Stimulated activated CD8-positive, alpha-beta memory T cell treated with anti-CD3 and anti-CD28 coated beads, Interleukin-4, amount 100 ng/mL, for 48 hours (primary cell): Measurements from ENCODE around the gene RHOB.
"Not testable (repeated sequence)": the region's sequence is repeated elsewhere in the genome, so short reads cannot be mapped to it uniquely, and the experiment has no call there.

ENCODE experiments used
- DNase-seq: peaks from one replicate; pipeline ENCODE4 v3.0.0-alpha.2; 2020

Gene RHOB

GRCh38 chr2:20456116-20456571 is 9.3 kb downstream of the RHOB start:
- no peak for DNase-seq

GRCh38 chr2:20456636-20457426 is 10.0 kb downstream of the RHOB start:
- peak; percentile 45 for DNase-seq

GRCh38 chr2:20457661-20458630 is 11.1 kb downstream of the RHOB start:
- no peak for DNase-seq

- DNase-seq: not testable (repeated sequence)
These were observed 12.0 kb downstream of the RHOB start for GRCh38 chr2:20458737-20459484.

GRCh38 chr2:20465716-20466394 is 19.0 kb downstream of the RHOB start:
- DNase-seq: peak; percentile 5

GRCh38 chr2:20467789-20468548 is 21.1 kb downstream of the RHOB start:
- no peak for DNase-seq

- DNase-seq: no peak
These were observed 22.0 kb downstream of the RHOB start for GRCh38 chr2:20468549-20469500.

- no peak for DNase-seq
These were observed 22.7 kb downstream of the RHOB start for GRCh38 chr2:20469595-20469994.

- no peak for DNase-seq
These were observed 23.3 kb downstream of the RHOB start for GRCh38 chr2:20470211-20470610.

- DNase-seq: no peak
These were observed 24.3 kb downstream of the RHOB start for GRCh38 chr2:20471148-20471547.

- DNase-seq: no peak
These were observed 25.2 kb downstream of the RHOB start for GRCh38 chr2:20471902-20472559.

GRCh38 chr2:20472569-20472968 is 25.7 kb downstream of the RHOB start:
- DNase-seq: no peak

- no peak for DNase-seq
These were observed 26.3 kb downstream of the RHOB start for GRCh38 chr2:20473128-20473527.

GRCh38 chr2:20474757-20475566 is 28.1 kb downstream of the RHOB start:
- DNase-seq: no peak

- no peak for DNase-seq
These were observed 28.7 kb downstream of the RHOB start for GRCh38 chr2:20475567-20475952.

- no peak for DNase-seq
These were observed 29.6 kb downstream of the RHOB start for GRCh38 chr2:20476481-20476880.

- no peak for DNase-seq
These were observed 30.1 kb downstream of the RHOB start for GRCh38 chr2:20476950-20477349.

- no peak for DNase-seq
These were observed 32.1 kb downstream of the RHOB start for GRCh38 chr2:20478961-20479360.

GRCh38 chr2:20479835-20480234 is 33.0 kb downstream of the RHOB start:
- DNase-seq: no peak
